ENCODE data around the gene CA7. TPM values are rescaled to one million over a fixed set of nuclear protein-coding genes. Genes with fewer than 3 reads are reported as not detected.
A peak's percentile ranks its signal among the peaks of the same experiment; 100 is the strongest.

CA7 gene
- total RNA-seq, 4 donors from 2014 or later: not detected

GRCh38 chr16:66824006-66824405, 20.2 kb upstream of the CA7 start:
- TF ChIP-seq POLR2AphosphoS5 (IDR thresholded peaks at IDR 0.05) (no peak), EP300 (IDR thresholded peaks at IDR 0.05) (no peak), POLR2A (IDR thresholded peaks at IDR 0.05) (no peak)
- TF ChIP-seq, protein P1, sequence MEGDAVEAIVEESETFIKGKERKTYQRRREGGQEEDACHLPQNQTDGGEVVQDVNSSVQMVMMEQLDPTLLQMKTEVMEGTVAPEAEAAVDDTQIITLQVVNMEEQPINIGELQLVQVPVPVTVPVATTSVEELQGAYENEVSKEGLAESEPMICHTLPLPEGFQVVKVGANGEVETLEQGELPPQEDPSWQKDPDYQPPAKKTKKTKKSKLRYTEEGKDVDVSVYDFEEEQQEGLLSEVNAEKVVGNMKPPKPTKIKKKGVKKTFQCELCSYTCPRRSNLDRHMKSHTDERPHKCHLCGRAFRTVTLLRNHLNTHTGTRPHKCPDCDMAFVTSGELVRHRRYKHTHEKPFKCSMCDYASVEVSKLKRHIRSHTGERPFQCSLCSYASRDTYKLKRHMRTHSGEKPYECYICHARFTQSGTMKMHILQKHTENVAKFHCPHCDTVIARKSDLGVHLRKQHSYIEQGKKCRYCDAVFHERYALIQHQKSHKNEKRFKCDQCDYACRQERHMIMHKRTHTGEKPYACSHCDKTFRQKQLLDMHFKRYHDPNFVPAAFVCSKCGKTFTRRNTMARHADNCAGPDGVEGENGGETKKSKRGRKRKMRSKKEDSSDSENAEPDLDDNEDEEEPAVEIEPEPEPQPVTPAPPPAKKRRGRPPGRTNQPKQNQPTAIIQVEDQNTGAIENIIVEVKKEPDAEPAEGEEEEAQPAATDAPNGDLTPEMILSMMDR (IDR thresholded peaks at IDR 0.05): no peak
- Histone ChIP-seq H3K27me3 (no peaks in the 10 kb centered on the region), H3K36me3 (peaks cover 3 to 92% of the 10 kb centered on the region in 2 donors), H3K4me3 (no peak overlapping the region), H3K4me1 (peaks cover 0 to 13% (median 0%) of the 10 kb centered on the region in 3 donors), H3K27ac (no peak overlapping the region), H3K9me3 (no peaks in the 10 kb centered on the region)
- whole genome bisulfite sequencing, 2 donors (ENCODE audit: low coverage in 1 of 2): 87% methylated on average over 4 of the region's 4 CpGs; no CpG with 5 or more reads in 1 of the 2 donors
- ATAC-seq: no peak

- peak; percentile 96 for ATAC-seq
- Histone ChIP-seq H3K9me3 (no peaks in the 10 kb centered on the region), H3K27me3 (no peaks in the 10 kb centered on the region), H3K4me3 (peak within 1 kb of the TSS; percentile 89 to 92), H3K36me3 (peaks cover 0 to 27% of the 10 kb centered on the region in 2 donors), H3K4me1 (peaks cover 3 to 29% (median 10%) of the 10 kb centered on the region in 3 donors), H3K27ac (peak within 1 kb of the TSS; percentile 71 to 96 (median 93))
- 0 to 2% methylated on average over 2 to 10 of the region's 84 CpGs for WGBS, 2 donors (ENCODE audit: low coverage in 1 of 2)
- TF ChIP-seq EP300 (IDR thresholded peaks at IDR 0.05) (no peak), POLR2AphosphoS5 (IDR thresholded peaks at IDR 0.05) (peak; percentile 86), POLR2A (IDR thresholded peaks at IDR 0.05) (peak; percentile 85 to 91)
- TF ChIP-seq, protein P1 (IDR thresholded peaks at IDR 0.05): peak; percentile 94 to 98 (median 96)
These were observed 13.5 kb upstream of the CA7 start, which contains the start of gene NAE1 for GRCh38 chr16:66830422-66831404. Gene NAE1 (minus strand): TSS chr16:66830976. CDS start chr16:66830899, 77 bp downstream.

DNA sequence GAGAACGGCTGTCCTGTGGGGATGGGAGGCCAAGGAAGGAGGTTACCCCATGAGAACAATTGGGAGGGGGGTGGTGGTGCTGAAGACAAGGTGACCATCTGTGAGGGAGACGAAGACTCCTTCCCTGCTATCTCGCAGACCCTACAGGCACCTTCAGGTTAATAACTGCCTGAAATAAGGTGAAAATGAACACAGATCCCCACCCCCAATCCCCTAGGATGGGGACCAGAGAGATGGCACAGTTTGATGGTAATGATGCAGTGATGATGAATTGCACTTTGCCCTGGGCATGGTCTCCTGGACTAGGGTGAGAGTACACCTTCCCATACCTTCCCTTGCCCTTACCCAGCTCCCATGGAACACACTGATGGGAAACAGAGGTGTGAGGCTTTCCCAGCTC, 12.0 kb upstream of the CA7 start:
- no peak for ATAC-seq
- H3K4me1 ChIP-seq: peaks cover 3 to 29% (median 10%) of the 10 kb centered on the region in 3 donors
- peaks cover 0 to 13% of the 10 kb centered on the region in 2 donors for H3K36me3 ChIP-seq
- no peaks in the 10 kb centered on the region for H3K27me3 ChIP-seq
- H3K9me3 ChIP-seq: no peaks in the 10 kb centered on the region
- 77% methylated on average over 2 of the region's 3 CpGs; no CpG with 5 or more reads in 1 of the 2 donors for WGBS, 2 donors (ENCODE audit: low coverage in 1 of 2)
- TF ChIP-seq, protein P1 (IDR thresholded peaks at IDR 0.05): no peak
- no peak for TF ChIP-seq EP300 (IDR thresholded peaks at IDR 0.05)
- TF ChIP-seq POLR2AphosphoS5 (IDR thresholded peaks at IDR 0.05): no peak
- no peak for TF ChIP-seq POLR2A (IDR thresholded peaks at IDR 0.05)
- H3K4me3 ChIP-seq: no peak overlapping the region
- no peak overlapping the region for H3K27ac ChIP-seq

DNA sequence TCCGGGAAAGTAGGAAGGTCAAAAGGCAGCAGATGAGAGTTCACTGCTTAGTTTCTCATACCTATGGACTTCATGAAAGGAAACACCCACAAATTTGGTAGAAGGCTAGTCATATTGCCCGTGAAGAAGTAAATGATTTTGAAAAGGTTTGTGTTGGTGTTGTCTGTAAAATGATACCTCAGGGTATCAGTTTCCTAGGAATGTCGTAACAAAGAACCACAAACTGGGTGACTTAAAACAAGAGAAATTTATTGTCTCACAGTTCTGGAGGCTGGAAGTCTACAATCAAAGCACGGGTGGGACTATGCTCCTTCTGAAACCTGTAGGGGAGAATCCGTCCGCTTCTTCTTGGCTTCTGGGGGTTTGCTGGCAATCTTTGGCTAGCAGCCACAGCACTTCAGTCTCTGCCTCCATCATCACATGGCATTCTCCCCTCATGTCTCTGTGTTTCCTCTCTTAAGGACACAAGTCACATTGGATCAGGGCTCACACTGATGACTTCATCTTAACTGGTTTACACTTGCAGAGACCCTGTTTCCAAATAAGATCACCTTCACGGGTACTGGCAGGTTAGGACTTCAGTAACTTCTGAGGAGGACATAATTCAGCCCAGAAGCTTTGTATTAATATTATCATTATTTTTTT, 11.4 kb upstream of the CA7 start:
- ATAC-seq: no peak
- H3K27me3 ChIP-seq: no peaks in the 10 kb centered on the region
- H3K36me3 ChIP-seq: peaks cover 0 to 7% of the 10 kb centered on the region in 2 donors
- TF ChIP-seq POLR2A (IDR thresholded peaks at IDR 0.05): no peak
- TF ChIP-seq, protein P1 (IDR thresholded peaks at IDR 0.05): no peak
- no peak for TF ChIP-seq POLR2AphosphoS5 (IDR thresholded peaks at IDR 0.05)
- TF ChIP-seq EP300 (IDR thresholded peaks at IDR 0.05): no peak
- WGBS, 2 donors (ENCODE audit: low coverage in 1 of 2): 74 to 80% methylated on average over 4 to 7 of the region's 7 CpGs
- no peak overlapping the region for H3K27ac ChIP-seq
- H3K9me3 ChIP-seq: no peaks in the 10 kb centered on the region
- H3K4me3 ChIP-seq: no peak overlapping the region
- peaks cover 3 to 28% (median 10%) of the 10 kb centered on the region in 3 donors for H3K4me1 ChIP-seq
